AG04449 (cell line): Measurements from ENCODE around the gene METTL24.

ENCODE experiments used
- CTCF ChIA-PET: fragments of 350-600 bp; formaldehyde crosslinking; extraction: SDS; loops from one replicate; lab custom pipeline; 2021; ENCODE audit warnings: antibody characterized with exemption; lab: Yijun Ruan, JAX
- POLR2A ChIA-PET: fragments of 400-600, 350-600 bp; formaldehyde crosslinking; extraction: SDS; loops from one replicate; lab custom pipeline; 2020; ENCODE audit warnings: antibody characterized with exemption, inconsistent platforms; lab: Yijun Ruan, JAX
- DNase-seq: peaks from one replicate; pipeline ENCODE4 v3.0.0-alpha.2; 2010; ENCODE audit warnings: low read depth, low spot score
- H3K4me3 ChIP-seq: 2 replicates; pipeline ENCODE4 v1.5.1; 2011; ENCODE audit warnings: low read depth, mild to moderate bottlenecking, control low read depth, low read length
- TF ChIP-seq, protein P1 (sequence below): IDR thresholded peaks from one replicate; pipeline ENCODE4 v1.5.1; 2011; ENCODE audit warnings: mild to moderate bottlenecking, moderate library complexity, low read length, control low read depth, inconsistent platforms; ENCODE audit not compliant: insufficient read depth; ENCODE audit errors: missing control alignments

The METTL24 gene

GRCh38 chr6:110338820-110339470 is 19.2 kb downstream of the METTL24 start:
- H3K4me3 ChIP-seq = no peak overlapping the region
- CTCF ChIA-PET = interaction anchor here (0.7 kb wide), 1 partner anchor 14 kb away, joined by 3 read pairs; no protein-coding TSS in a partner anchor
- TF ChIP-seq, protein P1, sequence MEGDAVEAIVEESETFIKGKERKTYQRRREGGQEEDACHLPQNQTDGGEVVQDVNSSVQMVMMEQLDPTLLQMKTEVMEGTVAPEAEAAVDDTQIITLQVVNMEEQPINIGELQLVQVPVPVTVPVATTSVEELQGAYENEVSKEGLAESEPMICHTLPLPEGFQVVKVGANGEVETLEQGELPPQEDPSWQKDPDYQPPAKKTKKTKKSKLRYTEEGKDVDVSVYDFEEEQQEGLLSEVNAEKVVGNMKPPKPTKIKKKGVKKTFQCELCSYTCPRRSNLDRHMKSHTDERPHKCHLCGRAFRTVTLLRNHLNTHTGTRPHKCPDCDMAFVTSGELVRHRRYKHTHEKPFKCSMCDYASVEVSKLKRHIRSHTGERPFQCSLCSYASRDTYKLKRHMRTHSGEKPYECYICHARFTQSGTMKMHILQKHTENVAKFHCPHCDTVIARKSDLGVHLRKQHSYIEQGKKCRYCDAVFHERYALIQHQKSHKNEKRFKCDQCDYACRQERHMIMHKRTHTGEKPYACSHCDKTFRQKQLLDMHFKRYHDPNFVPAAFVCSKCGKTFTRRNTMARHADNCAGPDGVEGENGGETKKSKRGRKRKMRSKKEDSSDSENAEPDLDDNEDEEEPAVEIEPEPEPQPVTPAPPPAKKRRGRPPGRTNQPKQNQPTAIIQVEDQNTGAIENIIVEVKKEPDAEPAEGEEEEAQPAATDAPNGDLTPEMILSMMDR = no peak
- POLR2A ChIA-PET = no interaction called here
- DNase-seq = no peak

DNA sequence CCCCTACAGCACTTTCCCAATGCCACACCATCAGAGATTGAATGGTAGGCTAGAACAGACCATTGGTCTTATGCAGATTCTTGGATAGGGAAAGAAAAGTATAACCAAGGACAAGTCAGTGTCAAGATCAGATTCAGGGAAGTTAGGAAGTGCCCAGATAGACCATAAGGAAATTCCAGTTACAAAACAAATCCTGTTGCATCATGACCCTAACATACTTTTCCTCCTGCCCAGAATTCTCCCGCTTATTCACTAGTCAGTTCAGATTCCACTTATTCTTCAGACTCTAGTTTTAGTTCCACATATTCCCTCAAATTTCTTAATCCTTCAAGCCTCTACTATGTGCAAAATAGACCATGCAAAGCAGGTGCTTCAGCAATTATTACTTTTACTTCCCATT is 20.7 kb downstream of the METTL24 start:
- H3K4me3 ChIP-seq = no peak overlapping the region
- POLR2A ChIA-PET = no interaction called here
- CTCF ChIA-PET = no interaction called here
- no peak for DNase-seq
- TF ChIP-seq, protein P1 = no peak

DNA sequence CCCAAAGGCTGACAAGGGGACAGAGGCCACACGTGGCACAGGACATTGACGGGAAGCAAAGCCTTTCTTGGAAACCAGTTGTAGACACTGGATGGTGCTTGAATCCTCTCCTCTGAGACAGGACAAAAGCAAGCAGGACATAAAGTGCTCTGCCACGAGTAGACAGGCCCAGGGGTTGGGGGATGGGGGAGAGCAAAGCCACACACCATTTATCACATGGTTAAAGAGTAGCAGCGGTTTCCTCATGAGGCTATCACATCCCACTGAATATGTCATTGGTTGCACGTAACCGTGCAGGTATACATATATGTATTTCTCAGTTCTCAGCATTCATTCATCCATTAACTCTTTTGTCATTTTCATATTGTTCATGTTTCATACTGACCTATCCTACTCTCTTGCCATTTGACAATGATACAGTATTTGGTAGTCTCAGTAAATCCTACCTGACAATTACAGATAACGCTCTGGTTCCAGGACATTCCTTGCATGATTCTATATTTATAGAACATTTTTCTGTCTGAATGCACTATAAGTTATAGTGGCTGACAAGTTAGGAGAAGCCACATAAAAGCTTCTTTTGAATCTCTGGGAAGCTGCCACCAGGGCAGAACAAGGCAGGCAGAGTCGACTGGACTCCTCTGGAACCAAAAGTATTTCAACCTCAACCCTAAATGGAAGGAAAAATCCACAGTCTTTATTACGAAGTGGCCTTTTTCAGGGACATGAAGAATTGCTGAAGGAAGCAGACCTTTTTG is 23.5 kb downstream of the METTL24 start:
- ChIA-PET CTCF (no interaction called here), POLR2A (no interaction called here)
- no peak overlapping the region for H3K4me3 ChIP-seq
- TF ChIP-seq, protein P1 = no peak
- no peak for DNase-seq

GRCh38 chr6:110332281-110332680 is 25.9 kb downstream of the METTL24 start:
- TF ChIP-seq, protein P1 = no peak
- DNase-seq = no peak
- CTCF ChIA-PET = no interaction called here
- POLR2A ChIA-PET = interaction anchor here (0.7 kb wide), 1 partner anchor 153 kb away, joined by 4 read pairs; the partner anchor contains the start of gene WASF1
- H3K4me3 ChIP-seq = no peak overlapping the region

GRCh38 chr6:110331816-110332215 is 26.3 kb downstream of the METTL24 start:
- ChIA-PET CTCF (no interaction called here), POLR2A (no interaction called here)
- H3K4me3 ChIP-seq = no peak overlapping the region
- TF ChIP-seq, protein P1 = no peak
- no peak for DNase-seq

DNA sequence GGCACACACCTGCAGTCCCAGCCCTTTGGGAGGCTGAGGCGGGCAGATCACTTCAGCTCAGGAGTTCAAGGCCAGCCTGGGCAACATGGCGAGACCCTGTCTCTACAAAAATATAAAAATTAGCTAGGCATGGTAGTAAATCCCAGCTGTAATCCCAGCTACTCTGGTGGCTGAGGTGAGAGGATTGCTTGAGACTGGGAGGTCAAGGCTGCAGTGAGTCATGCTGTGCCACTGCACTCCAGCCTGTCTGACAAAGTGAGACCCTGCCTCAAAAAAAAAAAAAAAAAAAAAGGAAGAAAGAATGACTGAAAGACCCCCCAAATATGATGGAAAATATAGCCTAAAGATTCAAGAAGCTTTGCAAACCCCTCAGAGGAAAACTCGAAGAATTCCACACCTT is 26.8 kb downstream of the METTL24 start:
- DNase-seq = no peak
- ChIA-PET CTCF (no interaction called here), POLR2A (no interaction called here)
- H3K4me3 ChIP-seq = no peak overlapping the region
- TF ChIP-seq, protein P1 = no peak
